Measurements from ENCODE around the gene TACO1.

The TACO1 gene

DNA sequence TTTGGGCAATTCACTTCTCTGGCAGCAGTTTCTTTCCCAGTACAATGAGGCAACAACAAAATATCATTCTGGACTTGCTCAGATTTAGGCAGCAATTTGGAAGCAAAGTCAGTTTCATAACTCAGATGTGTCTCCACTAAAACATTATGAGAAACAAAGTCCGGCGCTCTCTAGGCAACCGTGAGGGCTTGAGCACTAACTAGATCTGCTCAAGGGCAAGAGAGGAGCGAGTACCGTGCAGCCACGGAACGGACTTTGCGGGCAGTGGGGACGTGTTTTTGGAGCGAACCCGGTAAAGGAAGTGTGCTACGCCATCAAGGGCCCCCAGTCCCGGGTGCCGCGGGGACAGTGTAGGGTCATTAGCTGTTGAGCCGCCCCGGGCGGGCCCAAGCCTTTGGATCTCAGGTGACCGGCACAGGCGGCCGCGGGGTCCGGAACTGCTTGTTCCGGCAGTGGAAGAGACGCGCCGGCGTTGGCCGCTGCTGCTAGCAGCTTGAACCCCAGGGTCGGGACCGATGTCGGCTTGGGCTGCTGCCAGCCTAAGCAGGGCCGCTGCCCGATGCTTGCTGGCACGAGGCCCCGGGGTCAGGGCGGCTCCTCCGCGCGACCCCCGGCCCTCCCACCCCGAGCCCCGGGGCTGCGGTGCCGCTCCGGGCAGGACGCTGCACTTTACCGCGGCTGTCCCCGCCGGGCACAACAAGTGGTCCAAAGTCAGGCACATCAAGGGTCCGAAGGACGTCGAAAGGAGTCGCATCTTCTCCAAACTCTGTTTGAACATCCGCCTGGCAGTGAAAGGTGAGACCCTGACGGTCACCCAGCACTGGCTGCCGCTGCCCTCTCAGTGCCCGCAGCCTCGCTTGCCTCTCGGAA lies at the start of gene TACO1 (continued):
- TF ChIP-seq, protein P1, sequence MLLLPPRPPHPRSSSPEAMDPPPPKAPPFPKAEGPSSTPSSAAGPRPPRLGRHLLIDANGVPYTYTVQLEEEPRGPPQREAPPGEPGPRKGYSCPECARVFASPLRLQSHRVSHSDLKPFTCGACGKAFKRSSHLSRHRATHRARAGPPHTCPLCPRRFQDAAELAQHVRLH (tag by site-specific recombination; IDR thresholded peaks at IDR 0.05): peak; percentile 95
- TF ChIP-seq ZNF423 (tag by site-specific recombination; IDR thresholded peaks at IDR 0.05) (0 out of 2 replicates have a peak, but pooled peaks have one; percentile 17), ZNF544 (tag by site-specific recombination; IDR thresholded peaks at IDR 0.05) (no peak), GLI4 (tag by site-specific recombination; IDR thresholded peaks at IDR 0.05) (peak; percentile 96), ZSCAN23 (tag by site-specific recombination; IDR thresholded peaks at IDR 0.05) (peak; percentile 98)

DNA sequence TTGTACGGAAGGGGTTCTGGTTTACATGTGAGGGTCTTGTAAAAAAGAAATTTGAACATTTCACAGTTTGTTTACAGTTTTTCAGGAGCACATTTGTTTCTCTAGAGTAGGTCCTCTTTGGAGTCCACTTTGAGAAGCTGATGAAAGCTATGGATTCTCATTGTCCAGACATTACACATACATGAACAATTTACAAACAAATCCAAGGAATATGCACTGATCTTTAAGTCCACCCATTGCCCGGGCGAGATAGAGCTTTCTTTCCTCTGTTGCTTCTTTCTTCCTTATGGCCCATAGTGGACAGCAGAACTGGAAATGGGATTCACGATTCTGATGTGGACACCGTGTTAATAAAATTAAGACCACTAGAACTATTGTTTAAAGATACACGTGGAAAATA lies 48.5 kb upstream of the TACO1 start:
- Histone ChIP-seq H3K36me3 (ENCODE audit: control insufficient read depth in 2 of 2, insufficient read depth in 1 of 2, low read length in 2 of 2) (peaks cover 0 to 7% of the 10 kb centered on the region in 2 experiments; a peak in 1 of 3 replicates), H3K27ac (ENCODE audit: extremely low read depth, low read depth, low read length) (peak overlapping the region; percentile 39), H3K4me3 (ENCODE audit: low read depth, low read length) (peak overlapping the region; percentile 39), H3K9me3 (ENCODE audit: control insufficient read depth, insufficient read depth, low read depth, low read length) (no peaks in the 10 kb centered on the region), H3K4me1 (ENCODE audit: control insufficient read depth, insufficient read depth, low read length) (peaks cover 12% of the 10 kb centered on the region)
- TF ChIP-seq KLF7 (tag by site-specific recombination; IDR thresholded peaks at IDR 0.05; ENCODE audit: borderline replicate concordance) (no peak), ZNF843 (tag by site-specific recombination; IDR thresholded peaks at IDR 0.05) (no peak), KLF1 (tag by site-specific recombination; IDR thresholded peaks at IDR 0.05) (no peak), ZNF19 (tag by site-specific recombination; IDR thresholded peaks at IDR 0.05; ENCODE audit: low read depth) (no peak), ZNF701 (tag by site-specific recombination; IDR thresholded peaks at IDR 0.05) (no peak), ZNF707 (tag by site-specific recombination; IDR thresholded peaks at IDR 0.05) (no peak), ZNF48 (tag by site-specific recombination; IDR thresholded peaks at IDR 0.05) (no peak), ZNF112 (tag by site-specific recombination; IDR thresholded peaks at IDR 0.05) (no peak), ZNF354C (tag by site-specific recombination; IDR thresholded peaks at IDR 0.05; ENCODE audit: borderline replicate concordance, low read depth) (no peak), ZNF16 (tag by site-specific recombination; IDR thresholded peaks at IDR 0.05; ENCODE audit: low read depth) (no peak), ZNF791 (tag by site-specific recombination; IDR thresholded peaks at IDR 0.05) (no peak), ZNF416 (tag by site-specific recombination; IDR thresholded peaks at IDR 0.05) (no peak), OVOL3 (tag by site-specific recombination; IDR thresholded peaks at IDR 0.05) (no peak), GFI1B (tag by site-specific recombination; IDR thresholded peaks at IDR 0.05) (no peak)
- TF ChIP-seq, protein P2, sequence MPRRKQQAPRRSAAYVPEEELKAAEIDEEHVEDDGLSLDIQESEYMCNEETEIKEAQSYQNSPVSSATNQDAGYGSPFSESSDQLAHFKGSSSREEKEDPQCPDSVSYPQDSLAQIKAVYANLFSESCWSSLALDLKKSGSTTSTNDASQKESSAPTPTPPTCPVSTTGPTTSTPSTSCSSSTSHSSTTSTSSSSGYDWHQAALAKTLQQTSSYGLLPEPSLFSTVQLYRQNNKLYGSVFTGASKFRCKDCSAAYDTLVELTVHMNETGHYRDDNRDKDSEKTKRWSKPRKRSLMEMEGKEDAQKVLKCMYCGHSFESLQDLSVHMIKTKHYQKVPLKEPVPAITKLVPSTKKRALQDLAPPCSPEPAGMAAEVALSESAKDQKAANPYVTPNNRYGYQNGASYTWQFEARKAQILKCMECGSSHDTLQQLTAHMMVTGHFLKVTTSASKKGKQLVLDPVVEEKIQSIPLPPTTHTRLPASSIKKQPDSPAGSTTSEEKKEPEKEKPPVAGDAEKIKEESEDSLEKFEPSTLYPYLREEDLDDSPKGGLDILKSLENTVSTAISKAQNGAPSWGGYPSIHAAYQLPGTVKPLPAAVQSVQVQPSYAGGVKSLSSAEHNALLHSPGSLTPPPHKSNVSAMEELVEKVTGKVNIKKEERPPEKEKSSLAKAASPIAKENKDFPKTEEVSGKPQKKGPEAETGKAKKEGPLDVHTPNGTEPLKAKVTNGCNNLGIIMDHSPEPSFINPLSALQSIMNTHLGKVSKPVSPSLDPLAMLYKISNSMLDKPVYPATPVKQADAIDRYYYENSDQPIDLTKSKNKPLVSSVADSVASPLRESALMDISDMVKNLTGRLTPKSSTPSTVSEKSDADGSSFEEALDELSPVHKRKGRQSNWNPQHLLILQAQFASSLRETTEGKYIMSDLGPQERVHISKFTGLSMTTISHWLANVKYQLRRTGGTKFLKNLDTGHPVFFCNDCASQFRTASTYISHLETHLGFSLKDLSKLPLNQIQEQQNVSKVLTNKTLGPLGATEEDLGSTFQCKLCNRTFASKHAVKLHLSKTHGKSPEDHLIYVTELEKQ (tag by site-specific recombination; IDR thresholded peaks at IDR 0.05; ENCODE audit: borderline replicate concordance): no peak
- TF ChIP-seq, protein P3, sequence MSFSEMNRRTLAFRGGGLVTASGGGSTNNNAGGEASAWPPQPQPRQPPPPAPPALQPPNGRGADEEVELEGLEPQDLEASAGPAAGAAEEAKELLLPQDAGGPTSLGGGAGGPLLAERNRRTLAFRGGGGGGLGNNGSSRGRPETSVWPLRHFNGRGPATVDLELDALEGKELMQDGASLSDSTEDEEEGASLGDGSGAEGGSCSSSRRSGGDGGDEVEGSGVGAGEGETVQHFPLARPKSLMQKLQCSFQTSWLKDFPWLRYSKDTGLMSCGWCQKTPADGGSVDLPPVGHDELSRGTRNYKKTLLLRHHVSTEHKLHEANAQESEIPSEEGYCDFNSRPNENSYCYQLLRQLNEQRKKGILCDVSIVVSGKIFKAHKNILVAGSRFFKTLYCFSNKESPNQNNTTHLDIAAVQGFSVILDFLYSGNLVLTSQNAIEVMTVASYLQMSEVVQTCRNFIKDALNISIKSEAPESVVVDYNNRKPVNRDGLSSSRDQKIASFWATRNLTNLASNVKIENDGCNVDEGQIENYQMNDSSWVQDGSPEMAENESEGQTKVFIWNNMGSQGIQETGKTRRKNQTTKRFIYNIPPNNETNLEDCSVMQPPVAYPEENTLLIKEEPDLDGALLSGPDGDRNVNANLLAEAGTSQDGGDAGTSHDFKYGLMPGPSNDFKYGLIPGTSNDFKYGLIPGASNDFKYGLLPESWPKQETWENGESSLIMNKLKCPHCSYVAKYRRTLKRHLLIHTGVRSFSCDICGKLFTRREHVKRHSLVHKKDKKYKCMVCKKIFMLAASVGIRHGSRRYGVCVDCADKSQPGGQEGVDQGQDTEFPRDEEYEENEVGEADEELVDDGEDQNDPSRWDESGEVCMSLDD (tag by site-specific recombination; IDR thresholded peaks at IDR 0.05): no peak
- TF ChIP-seq, protein P4, sequence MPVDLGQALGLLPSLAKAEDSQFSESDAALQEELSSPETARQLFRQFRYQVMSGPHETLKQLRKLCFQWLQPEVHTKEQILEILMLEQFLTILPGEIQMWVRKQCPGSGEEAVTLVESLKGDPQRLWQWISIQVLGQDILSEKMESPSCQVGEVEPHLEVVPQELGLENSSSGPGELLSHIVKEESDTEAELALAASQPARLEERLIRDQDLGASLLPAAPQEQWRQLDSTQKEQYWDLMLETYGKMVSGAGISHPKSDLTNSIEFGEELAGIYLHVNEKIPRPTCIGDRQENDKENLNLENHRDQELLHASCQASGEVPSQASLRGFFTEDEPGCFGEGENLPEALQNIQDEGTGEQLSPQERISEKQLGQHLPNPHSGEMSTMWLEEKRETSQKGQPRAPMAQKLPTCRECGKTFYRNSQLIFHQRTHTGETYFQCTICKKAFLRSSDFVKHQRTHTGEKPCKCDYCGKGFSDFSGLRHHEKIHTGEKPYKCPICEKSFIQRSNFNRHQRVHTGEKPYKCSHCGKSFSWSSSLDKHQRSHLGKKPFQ (tag by site-specific recombination; IDR thresholded peaks at IDR 0.05): no peak
- TF ChIP-seq, protein P5, sequence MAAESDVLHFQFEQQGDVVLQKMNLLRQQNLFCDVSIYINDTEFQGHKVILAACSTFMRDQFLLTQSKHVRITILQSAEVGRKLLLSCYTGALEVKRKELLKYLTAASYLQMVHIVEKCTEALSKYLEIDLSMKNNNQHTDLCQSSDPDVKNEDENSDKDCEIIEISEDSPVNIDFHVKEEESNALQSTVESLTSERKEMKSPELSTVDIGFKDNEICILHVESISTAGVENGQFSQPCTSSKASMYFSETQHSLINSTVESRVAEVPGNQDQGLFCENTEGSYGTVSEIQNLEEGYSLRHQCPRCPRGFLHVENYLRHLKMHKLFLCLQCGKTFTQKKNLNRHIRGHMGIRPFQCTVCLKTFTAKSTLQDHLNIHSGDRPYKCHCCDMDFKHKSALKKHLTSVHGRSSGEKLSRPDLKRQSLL (tag by site-specific recombination; IDR thresholded peaks at IDR 0.05): no peak
- TF ChIP-seq, protein P6, sequence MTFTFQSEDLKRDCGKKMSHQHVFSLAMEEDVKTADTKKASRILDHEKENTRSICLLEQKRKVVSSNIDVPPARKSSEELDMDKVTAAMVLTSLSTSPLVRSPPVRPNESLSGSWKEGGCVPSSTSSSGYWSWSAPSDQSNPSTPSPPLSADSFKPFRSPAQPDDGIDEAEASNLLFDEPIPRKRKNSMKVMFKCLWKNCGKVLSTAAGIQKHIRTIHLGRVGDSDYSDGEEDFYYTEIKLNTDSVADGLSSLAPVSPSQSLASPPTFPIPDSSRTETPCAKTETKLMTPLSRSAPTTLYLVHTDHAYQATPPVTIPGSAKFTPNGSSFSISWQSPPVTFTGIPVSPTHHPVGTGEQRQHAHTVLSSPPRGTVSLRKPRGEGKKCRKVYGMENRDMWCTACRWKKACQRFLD (tag by site-specific recombination; IDR thresholded peaks at IDR 0.05): no peak
- ChIA-PET POLR2A (interaction anchor here (0.8 to 3.3 kb wide), 6 partner anchors 13 to 291 kb away, joined by 3 to 24 read pairs (median 5); partner anchors contain the start of genes ACE, MAP3K3, SMARCD2 and TACO1), CTCF (interaction anchor here (0.7 to 3.0 kb wide), 6 partner anchors 11 to 127 kb away, joined by 3 to 17 read pairs (median 4); no protein-coding TSS in a partner anchor)
